ENCODE data around the gene COLQ.

The COLQ gene

GRCh38 chr3:15506571-15506970 is 14.9 kb downstream of the COLQ start:
- Histone ChIP-seq H3K4me3 (ENCODE audit: low read length in 2 of 2) (no peak overlapping the region), H3K27ac (ENCODE audit: low read depth in 2 of 2, low read length in 2 of 2) (no peak overlapping the region), H3K4me1 (ENCODE audit: control insufficient read depth in 2 of 2, insufficient read depth in 2 of 2, low read length in 2 of 2) (no peaks in the 10 kb centered on the region), H3K27me3 (ENCODE audit: control insufficient read depth in 2 of 2, insufficient read depth in 2 of 2, low read length in 2 of 2) (no peaks in the 10 kb centered on the region), H3K36me3 (ENCODE audit: control insufficient read depth in 2 of 2, insufficient read depth in 2 of 2, low read length in 2 of 2) (no peaks in the 10 kb centered on the region), H3K9ac (ENCODE audit: low read depth in 1 of 2, low read length in 2 of 2) (no peak overlapping the region), H3K9me3 (ENCODE audit: control insufficient read depth in 2 of 2, low read length in 2 of 2) (no peaks in the 10 kb centered on the region)

DNA sequence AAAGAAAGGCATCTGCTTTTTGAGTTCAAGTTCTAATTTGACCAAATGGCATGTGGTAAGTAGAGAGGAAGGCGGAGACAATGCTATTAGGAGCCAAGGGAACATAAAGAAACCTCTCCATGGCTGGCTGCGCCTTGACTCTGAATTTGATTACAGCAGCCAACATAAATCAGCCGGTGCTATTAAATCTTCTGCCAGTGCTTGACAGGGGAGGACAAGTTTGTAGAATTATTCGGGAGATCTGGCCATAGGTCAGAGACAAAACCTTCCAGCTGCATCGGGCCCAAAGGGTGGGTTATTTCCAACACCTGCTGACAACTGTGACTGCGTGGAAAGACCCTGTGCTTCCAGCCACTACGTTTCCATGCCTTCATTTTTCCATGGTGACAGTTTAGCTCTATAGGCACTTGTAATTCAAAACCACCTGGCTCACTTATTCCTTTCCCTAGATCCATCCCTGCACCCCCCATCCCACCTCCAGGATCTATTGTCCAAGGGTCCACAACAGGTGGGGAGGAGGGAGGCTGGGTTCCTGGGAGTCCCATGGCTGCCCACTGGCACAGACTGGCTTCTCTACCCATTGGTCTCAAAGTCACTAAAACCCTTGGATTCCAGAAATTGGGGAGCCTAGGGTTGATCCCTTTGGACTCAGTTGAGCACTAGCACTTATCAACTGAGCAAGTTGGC is 15.9 kb downstream of the COLQ start:
- Histone ChIP-seq H3K4me3 (ENCODE audit: low read length in 2 of 2) (no peak overlapping the region), H3K27ac (ENCODE audit: low read depth in 2 of 2, low read length in 2 of 2) (no peak overlapping the region), H3K9me3 (ENCODE audit: control insufficient read depth in 2 of 2, low read length in 2 of 2) (no peaks in the 10 kb centered on the region), H3K4me1 (ENCODE audit: control insufficient read depth in 2 of 2, insufficient read depth in 2 of 2, low read length in 2 of 2) (no peaks in the 10 kb centered on the region), H3K9ac (ENCODE audit: low read depth in 1 of 2, low read length in 2 of 2) (no peak overlapping the region), H3K27me3 (ENCODE audit: control insufficient read depth in 2 of 2, insufficient read depth in 2 of 2, low read length in 2 of 2) (no peaks in the 10 kb centered on the region), H3K36me3 (ENCODE audit: control insufficient read depth in 2 of 2, insufficient read depth in 2 of 2, low read length in 2 of 2) (no peaks in the 10 kb centered on the region)

DNA sequence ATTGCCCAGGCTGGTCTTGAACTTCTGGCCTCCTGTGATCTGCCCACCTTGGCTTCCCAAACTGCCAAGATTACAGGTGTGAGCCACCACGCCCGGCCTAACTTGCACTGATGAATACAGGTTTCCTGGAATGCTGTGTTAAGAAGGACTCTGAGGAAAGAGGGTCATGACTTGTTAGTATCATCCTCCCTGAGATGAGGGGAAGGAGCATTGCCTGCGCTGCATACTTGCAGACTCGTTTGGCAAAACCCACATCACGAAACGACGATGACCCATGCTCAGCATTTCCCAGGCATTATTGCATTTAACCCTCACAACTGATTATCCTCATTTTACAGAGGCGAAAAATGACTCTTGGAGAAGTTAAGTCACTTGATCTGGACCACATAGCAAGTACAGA is 18.9 kb downstream of the COLQ start:
- Histone ChIP-seq H3K36me3 (ENCODE audit: control insufficient read depth in 2 of 2, insufficient read depth in 2 of 2, low read length in 2 of 2) (no peaks in the 10 kb centered on the region), H3K9me3 (ENCODE audit: control insufficient read depth in 2 of 2, low read length in 2 of 2) (no peaks in the 10 kb centered on the region), H3K4me1 (ENCODE audit: control insufficient read depth in 2 of 2, insufficient read depth in 2 of 2, low read length in 2 of 2) (no peaks in the 10 kb centered on the region), H3K27ac (ENCODE audit: low read depth in 2 of 2, low read length in 2 of 2) (no peak overlapping the region), H3K4me3 (ENCODE audit: low read length in 2 of 2) (no peak overlapping the region), H3K9ac (ENCODE audit: low read depth in 1 of 2, low read length in 2 of 2) (no peak overlapping the region), H3K27me3 (ENCODE audit: control insufficient read depth in 2 of 2, insufficient read depth in 2 of 2, low read length in 2 of 2) (no peaks in the 10 kb centered on the region)

DNA sequence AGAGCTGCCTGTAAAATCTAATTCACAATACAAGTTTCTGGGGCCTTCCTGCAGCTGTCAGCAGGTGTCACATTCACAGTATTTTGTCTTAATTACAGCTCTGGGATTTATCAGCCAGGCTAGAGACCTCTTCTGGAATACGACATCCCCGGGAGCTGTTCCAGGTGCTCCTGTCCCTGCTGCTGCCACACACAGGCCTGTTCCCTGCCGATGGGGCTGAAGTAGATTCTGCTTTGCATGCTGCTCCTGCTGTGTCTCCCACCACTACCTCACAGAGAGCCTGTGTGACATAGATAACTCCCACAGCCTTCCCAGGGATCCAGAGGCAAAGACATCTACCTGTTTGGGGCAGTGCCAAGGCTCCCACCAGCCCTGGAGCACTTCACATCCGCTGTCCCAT is 20.4 kb downstream of the COLQ start:
- Histone ChIP-seq H3K4me3 (ENCODE audit: low read length in 2 of 2) (no peak overlapping the region), H3K36me3 (ENCODE audit: control insufficient read depth in 2 of 2, insufficient read depth in 2 of 2, low read length in 2 of 2) (no peaks in the 10 kb centered on the region), H3K27ac (ENCODE audit: low read depth in 2 of 2, low read length in 2 of 2) (no peak overlapping the region), H3K9ac (ENCODE audit: low read depth in 1 of 2, low read length in 2 of 2) (no peak overlapping the region), H3K9me3 (ENCODE audit: control insufficient read depth in 2 of 2, low read length in 2 of 2) (no peaks in the 10 kb centered on the region), H3K27me3 (ENCODE audit: control insufficient read depth in 2 of 2, insufficient read depth in 2 of 2, low read length in 2 of 2) (no peaks in the 10 kb centered on the region), H3K4me1 (ENCODE audit: control insufficient read depth in 2 of 2, insufficient read depth in 2 of 2, low read length in 2 of 2) (no peaks in the 10 kb centered on the region)

DNA sequence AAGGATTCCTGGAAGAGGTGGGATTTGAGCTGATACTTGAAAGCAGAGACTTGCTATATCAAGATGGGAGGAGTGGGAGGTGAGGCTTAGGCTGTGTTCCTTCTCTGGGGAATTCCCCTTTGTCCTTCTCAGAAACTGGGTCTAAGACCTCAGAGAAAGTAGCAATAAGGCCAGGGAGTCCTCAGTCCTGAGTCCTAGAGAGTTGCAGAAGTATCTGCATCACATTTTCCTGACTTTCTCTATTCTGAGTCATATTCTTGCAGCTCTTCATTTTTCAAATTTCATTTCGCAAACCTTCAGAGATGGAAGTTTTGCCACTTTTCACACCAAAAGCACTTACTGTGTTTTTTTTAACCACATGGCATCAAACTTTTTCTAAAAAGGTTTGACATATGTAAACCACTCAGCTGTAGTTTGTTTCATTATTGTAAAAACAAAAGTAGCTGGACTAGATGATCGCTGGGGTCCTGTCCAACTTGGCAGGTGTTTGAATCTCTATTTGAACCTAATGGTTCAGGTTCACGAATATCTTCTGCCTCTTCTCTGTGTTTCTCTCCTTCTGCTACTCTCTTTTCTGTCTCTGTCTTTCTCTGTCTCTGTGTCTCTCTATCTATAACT is 21.3 kb downstream of the COLQ start:
- H3K27me3 ChIP-seq (ENCODE audit: control insufficient read depth in 2 of 2, insufficient read depth in 2 of 2, low read length in 2 of 2): no peaks in the 10 kb centered on the region
- H3K9me3 ChIP-seq (ENCODE audit: control insufficient read depth in 2 of 2, low read length in 2 of 2): no peaks in the 10 kb centered on the region
- H3K27ac ChIP-seq (ENCODE audit: low read depth in 2 of 2, low read length in 2 of 2): no peak overlapping the region
- H3K36me3 ChIP-seq (ENCODE audit: control insufficient read depth in 2 of 2, insufficient read depth in 2 of 2, low read length in 2 of 2): no peaks in the 10 kb centered on the region
- H3K4me3 ChIP-seq (ENCODE audit: low read length in 2 of 2): no peak overlapping the region
- no peak overlapping the region for H3K9ac ChIP-seq (ENCODE audit: low read depth in 1 of 2, low read length in 2 of 2)
- no peaks in the 10 kb centered on the region for H3K4me1 ChIP-seq (ENCODE audit: control insufficient read depth in 2 of 2, insufficient read depth in 2 of 2, low read length in 2 of 2)

GRCh38 chr3:15499536-15499935 is 22.0 kb downstream of the COLQ start:
- Histone ChIP-seq H3K9ac (ENCODE audit: low read depth in 1 of 2, low read length in 2 of 2) (no peak overlapping the region), H3K4me1 (ENCODE audit: control insufficient read depth in 2 of 2, insufficient read depth in 2 of 2, low read length in 2 of 2) (no peaks in the 10 kb centered on the region), H3K36me3 (ENCODE audit: control insufficient read depth in 2 of 2, insufficient read depth in 2 of 2, low read length in 2 of 2) (no peaks in the 10 kb centered on the region), H3K4me3 (ENCODE audit: low read length in 2 of 2) (no peak overlapping the region), H3K27ac (ENCODE audit: low read depth in 2 of 2, low read length in 2 of 2) (no peak overlapping the region), H3K27me3 (ENCODE audit: control insufficient read depth in 2 of 2, insufficient read depth in 2 of 2, low read length in 2 of 2) (no peaks in the 10 kb centered on the region), H3K9me3 (ENCODE audit: control insufficient read depth in 2 of 2, low read length in 2 of 2) (no peaks in the 10 kb centered on the region)

DNA sequence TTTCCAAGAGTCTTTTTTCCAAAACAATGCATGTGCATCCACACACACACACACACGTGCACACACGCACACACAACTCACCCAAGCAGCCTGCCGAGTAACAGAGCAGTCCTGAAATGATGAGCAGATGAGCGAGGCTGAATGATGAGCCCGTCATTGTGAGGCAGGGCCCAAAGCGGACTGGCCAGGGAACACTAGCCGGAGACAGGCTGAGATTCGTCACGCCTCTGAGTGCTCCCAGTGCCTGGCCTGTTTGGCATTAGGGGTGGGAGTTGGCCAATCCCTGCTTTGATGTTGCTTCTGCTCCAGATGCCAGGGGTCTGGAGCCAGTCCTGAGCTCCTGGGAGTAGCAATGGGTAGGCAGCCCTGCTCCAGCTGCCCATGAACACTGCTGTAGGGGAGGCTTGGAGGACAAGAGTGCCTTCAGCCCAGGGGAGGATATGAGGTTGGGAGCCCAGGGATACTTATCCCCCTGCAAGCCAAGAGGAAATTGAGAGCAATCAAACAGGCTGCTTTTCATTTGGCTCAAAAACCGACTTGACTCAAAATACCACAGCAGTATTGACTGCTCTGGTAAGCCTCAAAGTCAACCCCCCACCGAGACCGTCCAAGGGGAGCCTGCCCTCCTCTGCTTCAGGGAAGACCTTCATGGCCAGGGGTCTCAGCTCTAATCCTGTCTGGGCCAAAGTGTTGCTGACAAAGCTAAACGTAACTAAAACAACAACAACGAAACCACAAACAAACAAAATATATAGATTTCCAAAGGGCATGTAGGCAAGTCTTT is 22.9 kb downstream of the COLQ start:
- no peaks in the 10 kb centered on the region for H3K9me3 ChIP-seq (ENCODE audit: control insufficient read depth in 2 of 2, low read length in 2 of 2)
- no peak overlapping the region for H3K27ac ChIP-seq (ENCODE audit: low read depth in 2 of 2, low read length in 2 of 2)
- no peaks in the 10 kb centered on the region for H3K27me3 ChIP-seq (ENCODE audit: control insufficient read depth in 2 of 2, insufficient read depth in 2 of 2, low read length in 2 of 2)
- H3K4me1 ChIP-seq (ENCODE audit: control insufficient read depth in 2 of 2, insufficient read depth in 2 of 2, low read length in 2 of 2): no peaks in the 10 kb centered on the region
- no peaks in the 10 kb centered on the region for H3K36me3 ChIP-seq (ENCODE audit: control insufficient read depth in 2 of 2, insufficient read depth in 2 of 2, low read length in 2 of 2)
- no peak overlapping the region for H3K4me3 ChIP-seq (ENCODE audit: low read length in 2 of 2)
- H3K9ac ChIP-seq (ENCODE audit: low read depth in 1 of 2, low read length in 2 of 2): no peak overlapping the region

DNA sequence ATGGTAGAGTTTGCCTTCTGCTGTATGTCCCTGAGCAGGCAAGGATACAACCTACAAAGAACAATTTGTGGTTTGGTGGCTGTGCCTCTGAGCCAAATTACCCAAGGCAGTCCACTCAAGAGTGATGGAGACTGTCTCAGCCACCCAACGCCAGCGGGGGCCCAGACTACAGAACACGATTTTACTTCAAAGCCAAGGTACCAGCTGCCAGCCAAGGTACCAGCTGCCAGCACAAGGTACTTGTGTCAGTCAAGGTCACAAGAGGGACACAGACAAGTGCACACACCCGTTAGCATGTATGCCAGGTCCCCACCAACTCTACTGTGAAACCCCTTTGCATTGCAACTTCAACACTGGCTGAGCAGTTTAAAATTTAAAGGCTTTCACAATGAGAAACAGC is 23.5 kb downstream of the COLQ start:
- Histone ChIP-seq H3K36me3 (ENCODE audit: control insufficient read depth in 2 of 2, insufficient read depth in 2 of 2, low read length in 2 of 2) (no peaks in the 10 kb centered on the region), H3K27me3 (ENCODE audit: control insufficient read depth in 2 of 2, insufficient read depth in 2 of 2, low read length in 2 of 2) (no peaks in the 10 kb centered on the region), H3K27ac (ENCODE audit: low read depth in 2 of 2, low read length in 2 of 2) (no peak overlapping the region), H3K9ac (ENCODE audit: low read depth in 1 of 2, low read length in 2 of 2) (no peak overlapping the region), H3K9me3 (ENCODE audit: control insufficient read depth in 2 of 2, low read length in 2 of 2) (no peaks in the 10 kb centered on the region), H3K4me1 (ENCODE audit: control insufficient read depth in 2 of 2, insufficient read depth in 2 of 2, low read length in 2 of 2) (no peaks in the 10 kb centered on the region), H3K4me3 (ENCODE audit: low read length in 2 of 2) (no peak overlapping the region)

GRCh38 chr3:15496341-15496664 is 25.2 kb downstream of the COLQ start:
- Histone ChIP-seq H3K27me3 (ENCODE audit: control insufficient read depth in 2 of 2, insufficient read depth in 2 of 2, low read length in 2 of 2) (no peaks in the 10 kb centered on the region), H3K4me3 (ENCODE audit: low read length in 2 of 2) (no peak overlapping the region), H3K27ac (ENCODE audit: low read depth in 2 of 2, low read length in 2 of 2) (no peak overlapping the region), H3K36me3 (ENCODE audit: control insufficient read depth in 2 of 2, insufficient read depth in 2 of 2, low read length in 2 of 2) (no peaks in the 10 kb centered on the region), H3K4me1 (ENCODE audit: control insufficient read depth in 2 of 2, insufficient read depth in 2 of 2, low read length in 2 of 2) (no peaks in the 10 kb centered on the region), H3K9me3 (ENCODE audit: control insufficient read depth in 2 of 2, low read length in 2 of 2) (no peaks in the 10 kb centered on the region), H3K9ac (ENCODE audit: low read depth in 1 of 2, low read length in 2 of 2) (no peak overlapping the region)

DNA sequence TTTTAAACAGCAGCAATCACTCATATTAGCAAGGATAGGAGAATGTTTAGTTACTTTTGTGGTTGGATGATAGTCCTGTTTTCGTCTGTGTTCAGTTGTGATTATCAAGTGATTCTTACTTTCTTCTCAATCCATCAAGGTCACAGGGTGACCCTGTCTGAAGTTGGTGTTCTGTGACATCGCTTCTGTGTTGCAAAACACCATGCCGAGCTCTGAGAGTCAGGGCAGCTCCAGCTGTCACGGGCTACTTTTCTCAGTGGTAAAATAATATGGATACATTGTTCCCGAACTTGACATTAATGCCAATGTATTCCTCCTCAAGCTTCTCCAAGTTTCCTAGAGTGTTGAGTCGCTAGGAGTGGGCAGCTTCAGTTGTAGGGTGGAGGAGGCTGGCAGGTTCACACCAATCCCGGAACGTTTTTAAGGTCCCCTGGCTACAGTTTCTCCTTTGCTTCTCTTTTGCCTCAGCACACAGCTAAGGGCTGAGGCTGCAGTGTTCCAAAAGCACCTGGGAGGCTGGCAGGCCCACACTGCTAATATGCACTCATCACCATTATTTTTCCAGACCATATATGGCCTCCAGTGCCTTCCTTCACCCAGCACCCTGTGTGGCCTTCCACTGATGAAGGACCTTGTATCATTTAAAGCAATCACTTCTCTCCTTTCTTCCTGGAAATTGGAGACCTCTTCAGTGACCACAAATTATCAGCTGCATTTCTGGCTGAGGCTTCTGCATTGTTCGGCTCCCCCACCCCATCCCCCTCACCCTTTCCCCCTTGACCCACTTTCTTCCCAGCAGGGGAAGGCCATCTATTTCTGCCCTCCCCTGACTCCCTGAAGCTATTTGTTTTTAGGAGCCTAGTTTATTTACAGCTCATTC is 25.8 kb downstream of the COLQ start:
- Histone ChIP-seq H3K4me3 (ENCODE audit: low read length in 2 of 2) (no peak overlapping the region), H3K9ac (ENCODE audit: low read depth in 1 of 2, low read length in 2 of 2) (no peak overlapping the region), H3K27ac (ENCODE audit: low read depth in 2 of 2, low read length in 2 of 2) (no peak overlapping the region), H3K27me3 (ENCODE audit: control insufficient read depth in 2 of 2, insufficient read depth in 2 of 2, low read length in 2 of 2) (no peaks in the 10 kb centered on the region), H3K9me3 (ENCODE audit: control insufficient read depth in 2 of 2, low read length in 2 of 2) (no peaks in the 10 kb centered on the region), H3K36me3 (ENCODE audit: control insufficient read depth in 2 of 2, insufficient read depth in 2 of 2, low read length in 2 of 2) (no peaks in the 10 kb centered on the region), H3K4me1 (ENCODE audit: control insufficient read depth in 2 of 2, insufficient read depth in 2 of 2, low read length in 2 of 2) (no peaks in the 10 kb centered on the region)

Data from mucosa of rectum (tissue), 2 donors.